ENCODE results near the gene DUSP10.
A peak's percentile ranks its signal among the peaks of the same experiment; 100 is the strongest.

Gene DUSP10

DNA sequence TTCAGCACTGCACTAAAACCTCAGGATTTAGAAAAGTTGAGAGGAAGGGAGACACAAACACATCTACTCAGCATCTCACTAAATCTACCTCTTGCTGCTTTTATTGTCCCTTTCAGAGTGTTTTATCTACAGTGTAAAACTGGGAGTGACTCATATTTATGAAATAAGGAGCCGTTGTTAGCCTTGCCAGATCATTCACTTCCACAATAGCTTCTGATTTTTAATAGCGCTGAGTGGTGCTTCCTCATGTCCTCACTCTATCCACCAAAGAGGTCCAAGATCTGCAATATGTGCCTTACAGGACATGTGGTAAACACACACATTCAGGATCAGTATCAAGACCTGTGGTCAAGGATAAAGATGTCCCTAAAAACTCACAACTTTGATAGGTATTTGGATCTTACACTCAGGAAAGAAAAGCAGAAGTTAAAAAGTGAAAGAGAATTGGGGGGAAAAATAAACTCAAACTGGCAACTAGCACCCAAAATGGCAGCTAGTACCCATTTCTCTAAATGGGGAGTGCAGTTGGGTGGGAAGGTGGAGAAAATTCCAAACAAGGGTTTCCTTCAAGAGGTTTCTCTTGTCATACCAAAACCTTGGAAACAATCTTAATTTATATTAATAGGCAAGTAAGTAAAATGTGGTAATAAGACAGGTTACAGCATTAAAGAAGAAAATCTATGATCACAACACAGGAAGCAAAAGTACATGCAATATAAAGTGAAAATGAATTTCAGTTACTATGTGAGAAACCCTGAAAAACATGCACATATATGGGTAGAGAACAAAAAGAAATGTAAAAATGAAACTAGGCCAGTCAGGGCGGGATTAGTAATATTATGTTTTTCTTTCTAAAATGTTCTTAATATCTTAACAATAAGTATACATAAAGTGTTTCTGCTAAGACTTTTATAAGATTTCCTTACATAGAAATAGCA is 15.9 kb downstream of the DUSP10 start:
- H3K4me3 ChIP-seq (ENCODE audit: low read depth, low read length): no peak overlapping the region
- peak; percentile 44 for DNase-seq (ENCODE audit: low read depth)
- no peak for TF ChIP-seq CTCF (conservative IDR thresholded peaks at IDR 0.05; ENCODE audit: low read depth, low read length)

DNA sequence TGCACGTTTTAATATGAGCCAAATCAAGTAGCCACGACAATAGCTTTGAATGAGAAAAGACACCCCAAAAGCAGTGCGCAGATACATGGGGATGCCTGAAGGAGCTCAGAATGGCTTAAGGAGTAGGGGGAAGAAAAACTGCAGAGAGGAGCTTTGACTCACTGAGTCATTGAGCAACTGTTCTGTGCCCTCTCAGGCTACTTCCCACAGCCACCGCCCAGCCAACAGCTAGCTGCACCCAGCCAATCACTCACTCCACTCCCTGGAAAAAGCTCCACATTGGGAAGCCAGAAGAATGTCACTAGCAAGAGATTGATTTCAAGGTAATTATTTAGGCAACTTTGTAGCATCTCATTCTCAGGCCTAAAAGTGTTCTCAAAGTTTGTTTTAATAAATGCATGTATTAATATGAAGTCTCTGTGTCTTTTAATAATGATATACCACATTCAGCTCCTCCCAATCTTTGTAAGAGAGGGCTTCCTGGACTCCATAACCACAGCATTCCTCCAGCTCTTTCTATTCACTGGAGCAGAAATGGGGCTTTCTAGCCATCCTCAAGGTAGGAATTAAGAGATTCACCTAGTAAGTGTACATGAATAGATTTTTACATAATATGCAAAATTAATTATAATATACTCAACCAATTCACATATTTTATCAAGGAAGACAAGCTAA is 16.8 kb downstream of the DUSP10 start:
- peak; percentile 76 for DNase-seq (ENCODE audit: low read depth)
- no peak for TF ChIP-seq CTCF (conservative IDR thresholded peaks at IDR 0.05; ENCODE audit: low read depth, low read length)
- no peak overlapping the region for H3K4me3 ChIP-seq (ENCODE audit: low read depth, low read length)

DNA sequence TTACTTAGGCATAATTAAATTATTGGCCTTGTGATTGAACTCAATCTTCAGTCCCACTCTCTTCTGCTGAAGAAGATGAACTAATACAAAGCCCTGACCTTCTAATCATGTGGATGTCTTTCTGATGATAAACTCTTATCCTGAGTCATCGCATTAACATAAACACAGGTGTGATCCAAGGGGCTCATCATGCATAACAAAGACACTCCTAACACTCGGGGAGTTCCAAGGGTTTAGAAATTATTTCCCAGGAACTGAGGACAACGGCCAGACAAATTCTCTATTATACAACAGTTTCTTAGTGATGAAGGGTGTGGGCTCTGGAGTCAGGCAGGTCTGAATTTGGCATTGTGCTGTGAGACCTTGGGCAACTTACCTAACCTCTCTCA is 18.0 kb downstream of the DUSP10 start:
- no peak for DNase-seq (ENCODE audit: low read depth)
- H3K4me3 ChIP-seq (ENCODE audit: low read depth, low read length): no peak overlapping the region
- no peak for TF ChIP-seq CTCF (conservative IDR thresholded peaks at IDR 0.05; ENCODE audit: low read depth, low read length)

- no peak for TF ChIP-seq CTCF (conservative IDR thresholded peaks at IDR 0.05; ENCODE audit: low read depth, low read length)
- no peak overlapping the region for H3K4me3 ChIP-seq (ENCODE audit: low read depth, low read length)
- peak; percentile 50 for DNase-seq (ENCODE audit: low read depth)
Measured at GRCh38 chr1:221723018-221723847, 18.7 kb downstream of the DUSP10 start.

GRCh38 chr1:221722254-221723017 is 19.5 kb downstream of the DUSP10 start:
- TF ChIP-seq CTCF (conservative IDR thresholded peaks at IDR 0.05; ENCODE audit: low read depth, low read length): no peak
- no peak overlapping the region for H3K4me3 ChIP-seq (ENCODE audit: low read depth, low read length)
- DNase-seq (ENCODE audit: low read depth): no peak

DNA sequence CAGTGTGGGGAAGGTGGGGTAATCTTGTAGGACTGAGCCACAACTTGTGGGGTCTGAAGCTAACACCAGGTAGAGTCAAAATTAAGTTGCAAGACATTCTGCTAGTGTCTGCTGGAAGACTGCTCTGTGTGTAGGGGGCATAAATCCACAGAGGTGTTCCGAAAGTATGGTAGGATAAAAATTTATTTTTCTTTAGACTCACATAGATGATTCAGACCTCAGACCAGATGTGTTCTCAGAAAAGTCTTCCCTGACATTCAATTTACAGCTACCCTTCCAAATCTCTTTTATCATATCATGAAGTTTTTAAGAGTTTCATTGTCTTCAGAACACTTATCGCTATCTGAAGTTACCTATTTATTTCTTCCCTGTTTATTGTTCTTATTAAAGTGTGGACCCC is 21.3 kb downstream of the DUSP10 start:
- TF ChIP-seq CTCF (conservative IDR thresholded peaks at IDR 0.05; ENCODE audit: low read depth, low read length): no peak
- H3K4me3 ChIP-seq (ENCODE audit: low read depth, low read length): no peak overlapping the region
- DNase-seq (ENCODE audit: low read depth): no peak

Measured in choroid plexus epithelial cell (primary cell).